WTC11 (cell line): ENCODE measurements around the gene ARHGAP6.

Source experiments
- FOXP4 ChIP-seq: sonication (generic); formaldehyde crosslinking; IDR thresholded peaks from 2 replicates; pipeline ENCODE4 v1.8.0; 2022; ENCODE audit warnings: mild to moderate bottlenecking, missing genetic modification reagents
- HMGXB4 ChIP-seq: sonication (generic); formaldehyde crosslinking; IDR thresholded peaks from 2 replicates; pipeline ENCODE4 v1.8.1; 2023; ENCODE audit warnings: mild to moderate bottlenecking, moderate library complexity, missing genetic modification reagents
- NR2C2 ChIP-seq: sonication (generic); formaldehyde crosslinking; IDR thresholded peaks from 2 replicates; pipeline ENCODE4 v1.8.0; 2022; ENCODE audit warnings: mild to moderate bottlenecking, missing genetic modification reagents
- PREB ChIP-seq: sonication (generic); formaldehyde crosslinking; IDR thresholded peaks from 2 replicates; pipeline ENCODE4 v1.8.1; 2022; ENCODE audit warnings: mild to moderate bottlenecking, missing genetic modification reagents, moderate library complexity, borderline replicate concordance
- SMAD3 ChIP-seq: sonication (generic); formaldehyde crosslinking; IDR thresholded peaks from 2 replicates; pipeline ENCODE4 v1.8.0; 2022; ENCODE audit warnings: missing genetic modification reagents, mild to moderate bottlenecking, borderline replicate concordance
- SOX15 ChIP-seq: fragments of 250-450 bp; sonication (Bioruptor Pico); IDR thresholded peaks from 2 replicates; pipeline ENCODE4 v1.9.0; 2021; ENCODE audit warnings: mild to moderate bottlenecking
- SP1 ChIP-seq: sonication (generic); formaldehyde crosslinking; conservative IDR thresholded peaks from 2 replicates; pipeline ENCODE4 v1.8.1; 2022; ENCODE audit warnings: missing genetic modification reagents
- ZNF121 ChIP-seq: sonication (generic); formaldehyde crosslinking; IDR thresholded peaks from 2 replicates; pipeline ENCODE4 v1.8.0; 2023; ENCODE audit warnings: missing genetic modification reagents
- TF ChIP-seq, protein P1 (sequence below): fragments of 200-600 bp; IDR thresholded peaks from 2 replicates; pipeline ENCODE4 v1.8.0; 2022; ENCODE audit warnings: antibody characterized with exemption
- TF ChIP-seq, protein P2 (sequence below): sonication (generic); formaldehyde crosslinking; IDR thresholded peaks from 2 replicates; pipeline ENCODE4 v1.8.0; 2022; ENCODE audit warnings: mild to moderate bottlenecking, missing genetic modification reagents

- TF ChIP-seq, protein P1, sequence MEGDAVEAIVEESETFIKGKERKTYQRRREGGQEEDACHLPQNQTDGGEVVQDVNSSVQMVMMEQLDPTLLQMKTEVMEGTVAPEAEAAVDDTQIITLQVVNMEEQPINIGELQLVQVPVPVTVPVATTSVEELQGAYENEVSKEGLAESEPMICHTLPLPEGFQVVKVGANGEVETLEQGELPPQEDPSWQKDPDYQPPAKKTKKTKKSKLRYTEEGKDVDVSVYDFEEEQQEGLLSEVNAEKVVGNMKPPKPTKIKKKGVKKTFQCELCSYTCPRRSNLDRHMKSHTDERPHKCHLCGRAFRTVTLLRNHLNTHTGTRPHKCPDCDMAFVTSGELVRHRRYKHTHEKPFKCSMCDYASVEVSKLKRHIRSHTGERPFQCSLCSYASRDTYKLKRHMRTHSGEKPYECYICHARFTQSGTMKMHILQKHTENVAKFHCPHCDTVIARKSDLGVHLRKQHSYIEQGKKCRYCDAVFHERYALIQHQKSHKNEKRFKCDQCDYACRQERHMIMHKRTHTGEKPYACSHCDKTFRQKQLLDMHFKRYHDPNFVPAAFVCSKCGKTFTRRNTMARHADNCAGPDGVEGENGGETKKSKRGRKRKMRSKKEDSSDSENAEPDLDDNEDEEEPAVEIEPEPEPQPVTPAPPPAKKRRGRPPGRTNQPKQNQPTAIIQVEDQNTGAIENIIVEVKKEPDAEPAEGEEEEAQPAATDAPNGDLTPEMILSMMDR = no peak
- no peak for TF ChIP-seq NR2C2 (CRISPR knock-in tag)
- no peak for TF ChIP-seq FOXP4 (CRISPR knock-in tag)
- no peak for TF ChIP-seq SOX15
- TF ChIP-seq ZNF121 (CRISPR knock-in tag) = no peak
- TF ChIP-seq, protein P2, sequence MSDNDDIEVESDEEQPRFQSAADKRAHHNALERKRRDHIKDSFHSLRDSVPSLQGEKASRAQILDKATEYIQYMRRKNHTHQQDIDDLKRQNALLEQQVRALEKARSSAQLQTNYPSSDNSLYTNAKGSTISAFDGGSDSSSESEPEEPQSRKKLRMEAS = no peak
- TF ChIP-seq HMGXB4 (CRISPR knock-in tag) = no peak
- TF ChIP-seq SP1 (CRISPR knock-in tag) = no peak
- TF ChIP-seq SMAD3 (CRISPR knock-in tag) = no peak
- TF ChIP-seq PREB (CRISPR knock-in tag) = no peak
Observed at GRCh38 chrX:11346121-11346682, 319.5 kb downstream of the ARHGAP6 start.
